Thyroid gland (tissue), 4 donors: ENCODE data around the gene TBRG1. TPM values are rescaled to one million over a fixed set of nuclear protein-coding genes. Genes with fewer than 3 reads are reported as not detected.

Experiments used
- DNase-seq, 2 donors: peaks; one replicate each; pipeline ENCODE4 v3.0.0-alpha.2; 2019
- H3K27ac ChIP-seq, 3 donors: fragments of 200-600 bp; sonication (generic); 1 replicate in 2 of 3; 2 replicates in 1 of 3; pipeline ENCODE4 v1.5.1; 2016 to 2019; ENCODE audit warnings: mild to moderate bottlenecking in 1 of 3, moderate library complexity in 1 of 3
- H3K27me3 ChIP-seq: fragments of 200-600 bp; sonication (generic); one replicate; pipeline ENCODE4 v1.5.1; 2019
- H3K36me3 ChIP-seq, 2 donors: fragments of 200-600 bp; sonication (generic); one replicate each; pipeline ENCODE4 v1.5.1; 2016 to 2019
- H3K4me1 ChIP-seq, 2 donors: fragments of 200-600 bp; sonication (generic); one replicate each; pipeline ENCODE4 v1.5.1; 2017 to 2019
- H3K4me3 ChIP-seq, 3 donors: fragments of 200-600 bp; sonication (generic); replicated peaks in 1 of 3; 1 replicate in 2 of 3; 2 replicates in 1 of 3; pipeline ENCODE4 v1.5.1; 2016; ENCODE audit warnings: mild to moderate bottlenecking in 1 of 3
- H3K9me3 ChIP-seq: fragments of 200-600 bp; sonication (generic); one replicate; pipeline ENCODE4 v1.5.1; 2017
- POLR2A ChIP-seq, 2 donors: fragments of 450-650 bp; IDR thresholded peaks; one replicate each; pipeline ENCODE4 v1.6.1; 2017; ENCODE audit warnings: antibody characterized with exemption in 2 of 2, mild to moderate bottlenecking in 2 of 2, moderate library complexity in 1 of 2
- WGBS, 2 donors: methylation state at CpG; one replicate each; pipeline ENCODE4 v1.1.5; 2017; 5-methylcytosine and 5-hydroxymethylcytosine counted together
- intact Hi-C: fragments of 100-400 bp; cut with DNase I; formaldehyde crosslinking; loops from one replicate; pipeline ENCODE4 v1.15.1; 2023
- total RNA-seq, 4 donors: library from RNA; depleted of rRNA; stranded (reverse); fragments of >200 nt; gene quantifications; one replicate each; pipeline ENCODE4 v1.2.3, GENCODE V29; 2016
- TF ChIP-seq, protein P1 (sequence below), 6 experiments: fragments of 200-600 bp in 3 of 6; fragments of 450-650 bp in 3 of 6; sonication (generic) in 3 of 6; IDR thresholded peaks; one replicate each; pipeline ENCODE4 v1.5.1; 2016 to 2019; ENCODE audit warnings: antibody characterized with exemption in 6 of 6, mild to moderate bottlenecking in 2 of 6, inconsistent platforms in 1 of 6, moderate library complexity in 1 of 6

TBRG1 gene
- total RNA-seq, 4 donors from 2014 or later = 34.7 to 59.8 (median 46.3) TPM

DNA sequence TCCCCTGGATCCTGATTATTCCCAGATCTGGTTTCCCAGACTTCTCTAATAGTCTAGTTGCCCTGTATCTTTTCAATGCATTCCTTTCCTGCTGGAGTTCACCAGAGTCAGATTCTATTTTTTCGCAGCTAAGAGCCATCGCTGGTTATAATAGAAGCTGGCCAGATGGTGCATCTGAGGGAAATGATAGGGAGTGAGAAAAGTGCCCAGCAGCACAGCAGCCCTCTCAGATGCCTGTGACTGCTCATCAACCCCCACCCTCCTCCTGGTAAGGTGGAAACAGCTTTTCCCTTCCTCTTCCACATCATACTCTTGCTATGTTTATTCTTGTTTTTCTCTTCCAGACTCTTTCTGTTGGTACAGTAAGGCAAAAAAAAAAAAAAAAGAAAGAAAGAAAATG lies 40.1 kb upstream of the TBRG1 start:
- no peak overlapping the region for H3K27ac ChIP-seq
- intact Hi-C loops = loop anchor here (5.0 kb wide), 1 partner anchor 170 kb away; no protein-coding TSS in a partner anchor
- H3K4me3 ChIP-seq = no peak overlapping the region
- H3K9me3 ChIP-seq = no peaks in the 10 kb centered on the region
- no peak for DNase-seq
- H3K4me1 ChIP-seq = peaks cover 0 to 7% of the 10 kb centered on the region in 2 donors
- H3K27me3 ChIP-seq = no peaks in the 10 kb centered on the region
- TF ChIP-seq, protein P1, sequence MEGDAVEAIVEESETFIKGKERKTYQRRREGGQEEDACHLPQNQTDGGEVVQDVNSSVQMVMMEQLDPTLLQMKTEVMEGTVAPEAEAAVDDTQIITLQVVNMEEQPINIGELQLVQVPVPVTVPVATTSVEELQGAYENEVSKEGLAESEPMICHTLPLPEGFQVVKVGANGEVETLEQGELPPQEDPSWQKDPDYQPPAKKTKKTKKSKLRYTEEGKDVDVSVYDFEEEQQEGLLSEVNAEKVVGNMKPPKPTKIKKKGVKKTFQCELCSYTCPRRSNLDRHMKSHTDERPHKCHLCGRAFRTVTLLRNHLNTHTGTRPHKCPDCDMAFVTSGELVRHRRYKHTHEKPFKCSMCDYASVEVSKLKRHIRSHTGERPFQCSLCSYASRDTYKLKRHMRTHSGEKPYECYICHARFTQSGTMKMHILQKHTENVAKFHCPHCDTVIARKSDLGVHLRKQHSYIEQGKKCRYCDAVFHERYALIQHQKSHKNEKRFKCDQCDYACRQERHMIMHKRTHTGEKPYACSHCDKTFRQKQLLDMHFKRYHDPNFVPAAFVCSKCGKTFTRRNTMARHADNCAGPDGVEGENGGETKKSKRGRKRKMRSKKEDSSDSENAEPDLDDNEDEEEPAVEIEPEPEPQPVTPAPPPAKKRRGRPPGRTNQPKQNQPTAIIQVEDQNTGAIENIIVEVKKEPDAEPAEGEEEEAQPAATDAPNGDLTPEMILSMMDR (IDR thresholded peaks at IDR 0.05) = no peak
- no peak for TF ChIP-seq POLR2A (IDR thresholded peaks at IDR 0.05)
- H3K36me3 ChIP-seq = no peaks in the 10 kb centered on the region
- 92 to 93% methylated on average over 2 of the region's 2 CpGs for WGBS, 2 donors

DNA sequence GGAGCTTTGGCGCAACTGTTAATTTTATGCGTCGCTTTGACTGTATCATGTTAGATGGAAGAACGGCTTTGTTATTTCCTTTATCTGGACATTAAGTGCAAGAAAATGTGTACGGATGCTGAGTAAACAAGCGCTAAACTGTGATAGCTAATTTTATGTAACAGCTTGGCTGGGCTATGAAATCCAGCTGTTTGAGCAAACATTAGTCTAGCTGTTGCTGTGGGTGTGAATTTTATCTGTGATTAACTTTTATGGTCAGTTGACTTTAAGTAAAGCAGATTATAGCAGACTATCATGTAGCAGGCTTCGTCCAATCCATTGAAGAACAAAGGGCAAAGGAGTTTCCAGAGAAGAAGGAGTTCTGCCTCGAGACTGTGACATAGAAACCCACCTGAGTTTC lies 38.9 kb upstream of the TBRG1 start:
- no peak for DNase-seq
- TF ChIP-seq POLR2A (IDR thresholded peaks at IDR 0.05) = no peak
- TF ChIP-seq, protein P1 (IDR thresholded peaks at IDR 0.05) = no peak
- Histone ChIP-seq H3K27ac (no peak overlapping the region), H3K4me3 (no peak overlapping the region), H3K36me3 (no peaks in the 10 kb centered on the region), H3K9me3 (no peaks in the 10 kb centered on the region), H3K27me3 (no peaks in the 10 kb centered on the region), H3K4me1 (no peaks in the 10 kb centered on the region)
- intact Hi-C loops = loop anchor here (5.0 kb wide), 1 partner anchor 171 kb away; no protein-coding TSS in a partner anchor
- 90 to 93% methylated on average over 8 of the region's 8 CpGs for WGBS, 2 donors

DNA sequence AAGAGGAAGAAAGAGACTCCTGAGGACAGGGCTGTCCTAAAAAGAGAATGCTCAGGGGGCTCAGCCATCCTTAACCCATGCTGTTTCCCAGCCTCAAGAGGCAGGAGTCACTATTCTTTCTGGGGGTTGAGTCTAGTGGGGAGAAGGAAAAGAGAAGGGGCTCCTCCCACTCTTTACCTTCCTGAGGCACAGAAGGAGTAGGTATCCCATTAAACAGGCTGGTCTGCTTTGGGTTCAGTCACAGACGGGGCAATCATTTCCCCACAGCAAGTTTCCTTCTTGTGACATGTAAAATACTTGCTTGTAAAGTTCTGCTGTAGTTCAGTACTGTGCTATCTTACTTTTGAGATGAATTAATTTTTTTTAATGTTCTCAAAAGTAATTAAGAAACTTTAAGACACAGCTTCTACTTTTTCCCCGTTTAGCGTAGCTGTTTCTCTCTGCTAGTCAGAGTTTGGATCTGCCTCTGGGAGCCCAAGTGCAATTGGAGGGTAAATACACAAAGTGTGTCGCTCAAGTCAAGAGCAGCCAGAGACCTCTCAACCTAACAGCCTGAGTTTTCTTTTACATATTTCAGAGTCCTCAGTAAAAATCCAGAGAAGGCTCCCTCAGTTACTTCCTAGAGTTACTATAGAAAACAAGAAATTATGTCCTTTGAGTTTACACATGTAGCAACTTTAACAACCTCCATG lies 37.8 kb upstream of the TBRG1 start:
- H3K27ac ChIP-seq = no peak overlapping the region
- H3K36me3 ChIP-seq = no peaks in the 10 kb centered on the region
- H3K4me3 ChIP-seq = no peak overlapping the region
- DNase-seq = no peak
- H3K9me3 ChIP-seq = no peaks in the 10 kb centered on the region
- H3K27me3 ChIP-seq = no peaks in the 10 kb centered on the region
- intact Hi-C loops = loop anchor here (5.0 kb wide), 1 partner anchor 173 kb away; no protein-coding TSS in a partner anchor
- no peaks in the 10 kb centered on the region for H3K4me1 ChIP-seq
- TF ChIP-seq, protein P1 (IDR thresholded peaks at IDR 0.05) = no peak
- TF ChIP-seq POLR2A (IDR thresholded peaks at IDR 0.05) = no peak
- WGBS, 2 donors = 34 to 38% methylated on average over 4 of the region's 4 CpGs

DNA sequence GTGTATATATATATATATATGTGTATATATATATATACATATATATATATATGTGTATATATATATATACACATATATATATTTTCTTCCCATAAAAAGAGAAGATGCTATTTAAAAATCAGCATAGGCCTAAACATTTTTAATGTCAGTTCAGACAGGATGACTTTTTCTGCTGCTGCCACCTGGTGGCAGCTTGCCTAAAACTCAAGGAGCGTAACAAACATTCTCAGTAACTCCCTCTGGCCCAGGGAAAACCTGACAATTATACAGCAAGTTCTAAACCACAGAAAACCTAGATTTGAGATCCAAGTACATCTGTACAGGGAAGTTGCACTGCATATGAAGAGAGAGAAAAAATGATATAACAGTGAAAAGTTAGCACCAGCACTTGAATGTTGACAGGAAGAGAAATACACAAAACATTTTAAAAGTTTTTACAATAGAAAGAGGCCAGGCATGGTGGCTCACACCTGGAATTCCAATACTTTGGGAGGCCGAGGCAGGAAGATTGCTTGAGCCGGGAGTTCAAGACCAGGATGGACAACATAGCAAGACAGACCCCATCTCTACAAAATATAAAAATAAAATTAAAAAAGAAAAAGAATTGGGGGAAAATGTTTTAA lies 36.3 kb upstream of the TBRG1 start:
- Histone ChIP-seq H3K4me3 (no peak overlapping the region), H3K36me3 (no peaks in the 10 kb centered on the region), H3K9me3 (no peaks in the 10 kb centered on the region), H3K27ac (no peak overlapping the region), H3K4me1 (no peaks in the 10 kb centered on the region), H3K27me3 (no peaks in the 10 kb centered on the region)
- 48% methylated on average over 3 of the region's 3 CpGs for WGBS, 2 donors
- peak; percentile 64 to 76 for DNase-seq
- TF ChIP-seq, protein P1 (IDR thresholded peaks at IDR 0.05) = peak in 4 of 6 experiments; percentile 43 to 57 (median 48)
- TF ChIP-seq POLR2A (IDR thresholded peaks at IDR 0.05) = no peak
- intact Hi-C loops = no loop called here

DNA sequence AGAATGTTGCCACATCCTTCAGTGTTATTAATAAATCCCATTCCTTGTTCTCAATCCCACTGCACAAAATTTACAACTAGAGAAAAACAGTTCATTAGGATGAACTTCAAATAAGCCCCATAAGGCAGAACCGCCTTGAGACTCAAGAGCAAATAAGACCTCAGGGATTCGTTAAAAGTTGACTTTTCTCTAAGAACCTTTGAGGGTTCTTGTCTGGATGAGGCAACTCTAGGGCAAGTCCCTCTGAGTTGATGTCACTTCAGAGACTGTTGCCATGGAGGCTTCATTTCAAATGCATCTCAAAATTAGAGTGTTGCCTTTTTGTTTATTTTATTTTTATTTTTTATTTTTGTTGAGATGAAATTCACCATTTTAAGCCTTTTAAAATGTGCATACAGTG lies 31.2 kb upstream of the TBRG1 start:
- intact Hi-C loops = no loop called here
- Histone ChIP-seq H3K36me3 (no peaks in the 10 kb centered on the region), H3K27me3 (no peaks in the 10 kb centered on the region), H3K4me3 (no peak overlapping the region), H3K9me3 (no peaks in the 10 kb centered on the region), H3K4me1 (no peaks in the 10 kb centered on the region), H3K27ac (no peak overlapping the region)
- no peak for DNase-seq
- TF ChIP-seq POLR2A (IDR thresholded peaks at IDR 0.05) = no peak
- TF ChIP-seq, protein P1 (IDR thresholded peaks at IDR 0.05) = no peak
- WGBS, 2 donors = 41 to 47% methylated on average over 2 of the region's 2 CpGs
